HG03045 (cell line): ENCODE measurements around the gene SCN5A.

Experiments
- ATAC-seq: cut with Tn5 transposase; IDR thresholded peaks from one replicate; pipeline ENCODE4 v1.9.1; 2021; ENCODE audit warnings: mild to moderate bottlenecking, moderate library complexity; ENCODE audit not compliant: unreplicated experiment

SCN5A gene

GRCh38 chr3:38563070-38563885 lies 86.2 kb downstream of the SCN5A start:
- no peak for ATAC-seq

GRCh38 chr3:38562467-38562925 lies 87.0 kb downstream of the SCN5A start:
- no peak for ATAC-seq

GRCh38 chr3:38561746-38562466 lies 87.6 kb downstream of the SCN5A start:
- no peak for ATAC-seq

GRCh38 chr3:38560996-38561717 lies 88.3 kb downstream of the SCN5A start:
- ATAC-seq = no peak

GRCh38 chr3:38560284-38560683 lies 89.2 kb downstream of the SCN5A start:
- no peak for ATAC-seq

- no peak for ATAC-seq
These were observed 90.6 kb downstream of the SCN5A start for GRCh38 chr3:38558864-38559263.

GRCh38 chr3:38556640-38557358 lies 92.7 kb downstream of the SCN5A start:
- ATAC-seq = no peak

- ATAC-seq = no peak
These were observed 93.6 kb downstream of the SCN5A start for GRCh38 chr3:38555926-38556325.

- ATAC-seq = no peak
These were observed 94.2 kb downstream of the SCN5A start for GRCh38 chr3:38555149-38555840.

- no peak for ATAC-seq
These were observed 95.2 kb downstream of the SCN5A start for GRCh38 chr3:38554127-38554827.

- ATAC-seq = no peak
These were observed 96.4 kb downstream of the SCN5A start for GRCh38 chr3:38553071-38553470.

GRCh38 chr3:38552364-38552763 lies 97.1 kb downstream of the SCN5A start:
- no peak for ATAC-seq

- no peak for ATAC-seq
These were observed 98.3 kb downstream of the SCN5A start for GRCh38 chr3:38551026-38551832.

GRCh38 chr3:38549957-38550840 lies 99.3 kb downstream of the SCN5A start:
- ATAC-seq = no peak

GRCh38 chr3:38549486-38549885 lies 100.0 kb downstream of the SCN5A start:
- no peak for ATAC-seq

- no peak for ATAC-seq
These were observed 100.4 kb downstream of the SCN5A start for GRCh38 chr3:38549082-38549481.

- ATAC-seq = no peak
These were observed 101.1 kb downstream of the SCN5A start for GRCh38 chr3:38548154-38548931.
